Measurements from ENCODE around the gene SGTB. TPM values are rescaled to one million over a fixed set of nuclear protein-coding genes. Genes with fewer than 3 reads are reported as not detected.

Gene SGTB
- total and polyA plus RNA-seq, 2 experiments from 2014 or later: 8.0 to 12.5 TPM

DNA sequence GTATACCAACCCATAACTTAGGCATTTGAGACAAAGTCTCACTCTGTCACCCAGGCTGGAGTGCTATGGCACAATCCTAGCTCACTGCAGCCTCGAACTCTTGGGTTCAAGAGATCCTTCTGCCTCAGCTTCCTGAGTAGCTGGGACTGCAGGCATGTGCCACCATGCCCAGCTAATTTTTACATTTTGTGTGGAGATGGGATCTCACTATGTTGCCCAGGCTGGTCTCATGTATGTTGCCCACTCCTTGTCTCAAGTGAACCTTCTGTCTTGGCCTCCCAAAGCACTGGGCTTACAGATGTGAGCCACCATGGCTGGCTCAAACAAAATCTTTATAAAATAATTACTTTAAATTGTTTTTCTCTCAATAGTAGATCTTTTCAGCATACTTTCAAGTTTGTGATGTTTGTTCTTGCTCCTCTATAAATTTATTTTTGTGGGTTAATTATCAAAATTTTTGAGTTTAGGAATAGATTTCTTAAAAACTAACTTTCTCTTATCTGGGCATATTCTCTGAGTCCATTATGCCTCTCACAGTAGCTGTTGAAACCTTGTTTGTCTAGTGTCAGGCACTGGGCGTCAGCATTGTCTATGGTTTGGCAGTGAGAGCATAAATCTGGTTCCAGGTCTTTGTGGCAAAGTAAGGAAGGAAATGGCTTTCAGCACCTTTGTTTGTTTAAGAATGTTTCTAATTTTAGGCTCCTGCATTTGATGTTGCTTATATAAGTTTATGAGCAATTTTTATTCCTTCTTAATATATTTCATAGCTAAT lies 38.8 kb upstream of the SGTB start:
- no peak overlapping the region for H2AFZ ChIP-seq
- ATAC-seq (no peak), DNase-seq (ENCODE audit: low spot score) (no peak)
- H3K27ac ChIP-seq (ENCODE audit: low read depth): no peak overlapping the region
- Mint-ChIP-seq H3K27me3 (ENCODE audit: insufficient read depth, low read depth, poor library complexity) (no peaks in the 10 kb centered on the region), H3K36me3 (ENCODE audit: low read depth) (peaks cover 37% of the 10 kb centered on the region), H3K4me3 (no peak overlapping the region), H3K27ac (no peak overlapping the region), H3K9me3 (no peaks in the 10 kb centered on the region), H3K4me1 (no peaks in the 10 kb centered on the region)
- H3F3A ChIP-seq (replicated peaks; ENCODE audit: low read depth): no peaks in the 10 kb centered on the region
- H4K20me1 ChIP-seq (replicated peaks; ENCODE audit: insufficient read depth): peaks cover 17% of the 10 kb centered on the region; the same call in 1 of the 2 replicates
- H3K4me2 ChIP-seq: no peak overlapping the region
- H3K9me2 ChIP-seq (ENCODE audit: insufficient read depth): no peaks in the 10 kb centered on the region
- peaks cover 29% of the 10 kb centered on the region for H3K79me2 ChIP-seq (replicated peaks; ENCODE audit: insufficient read depth)
- no peaks in the 10 kb centered on the region for H3K4me1 ChIP-seq (ENCODE audit: insufficient read depth)
- no peak overlapping the region for H3K4me3 ChIP-seq
- TF ChIP-seq EZH2phosphoT487 (IDR thresholded peaks at IDR 0.05; ENCODE audit: unreplicated experiment) (no peak), NANOG (IDR thresholded peaks at IDR 0.05; ENCODE audit: borderline replicate concordance) (no peak), ZNF331 (CRISPR knock-in tag; IDR thresholded peaks at IDR 0.05; ENCODE audit: low read depth) (no peak), ZNF114 (CRISPR knock-in tag; IDR thresholded peaks at IDR 0.05) (no peak), STAT1 (IDR thresholded peaks at IDR 0.05; ENCODE audit: unreplicated experiment) (no peak), EZH2 (IDR thresholded peaks at IDR 0.05; ENCODE audit: low read depth, unreplicated experiment) (no peak)
- TF ChIP-seq, protein P1, sequence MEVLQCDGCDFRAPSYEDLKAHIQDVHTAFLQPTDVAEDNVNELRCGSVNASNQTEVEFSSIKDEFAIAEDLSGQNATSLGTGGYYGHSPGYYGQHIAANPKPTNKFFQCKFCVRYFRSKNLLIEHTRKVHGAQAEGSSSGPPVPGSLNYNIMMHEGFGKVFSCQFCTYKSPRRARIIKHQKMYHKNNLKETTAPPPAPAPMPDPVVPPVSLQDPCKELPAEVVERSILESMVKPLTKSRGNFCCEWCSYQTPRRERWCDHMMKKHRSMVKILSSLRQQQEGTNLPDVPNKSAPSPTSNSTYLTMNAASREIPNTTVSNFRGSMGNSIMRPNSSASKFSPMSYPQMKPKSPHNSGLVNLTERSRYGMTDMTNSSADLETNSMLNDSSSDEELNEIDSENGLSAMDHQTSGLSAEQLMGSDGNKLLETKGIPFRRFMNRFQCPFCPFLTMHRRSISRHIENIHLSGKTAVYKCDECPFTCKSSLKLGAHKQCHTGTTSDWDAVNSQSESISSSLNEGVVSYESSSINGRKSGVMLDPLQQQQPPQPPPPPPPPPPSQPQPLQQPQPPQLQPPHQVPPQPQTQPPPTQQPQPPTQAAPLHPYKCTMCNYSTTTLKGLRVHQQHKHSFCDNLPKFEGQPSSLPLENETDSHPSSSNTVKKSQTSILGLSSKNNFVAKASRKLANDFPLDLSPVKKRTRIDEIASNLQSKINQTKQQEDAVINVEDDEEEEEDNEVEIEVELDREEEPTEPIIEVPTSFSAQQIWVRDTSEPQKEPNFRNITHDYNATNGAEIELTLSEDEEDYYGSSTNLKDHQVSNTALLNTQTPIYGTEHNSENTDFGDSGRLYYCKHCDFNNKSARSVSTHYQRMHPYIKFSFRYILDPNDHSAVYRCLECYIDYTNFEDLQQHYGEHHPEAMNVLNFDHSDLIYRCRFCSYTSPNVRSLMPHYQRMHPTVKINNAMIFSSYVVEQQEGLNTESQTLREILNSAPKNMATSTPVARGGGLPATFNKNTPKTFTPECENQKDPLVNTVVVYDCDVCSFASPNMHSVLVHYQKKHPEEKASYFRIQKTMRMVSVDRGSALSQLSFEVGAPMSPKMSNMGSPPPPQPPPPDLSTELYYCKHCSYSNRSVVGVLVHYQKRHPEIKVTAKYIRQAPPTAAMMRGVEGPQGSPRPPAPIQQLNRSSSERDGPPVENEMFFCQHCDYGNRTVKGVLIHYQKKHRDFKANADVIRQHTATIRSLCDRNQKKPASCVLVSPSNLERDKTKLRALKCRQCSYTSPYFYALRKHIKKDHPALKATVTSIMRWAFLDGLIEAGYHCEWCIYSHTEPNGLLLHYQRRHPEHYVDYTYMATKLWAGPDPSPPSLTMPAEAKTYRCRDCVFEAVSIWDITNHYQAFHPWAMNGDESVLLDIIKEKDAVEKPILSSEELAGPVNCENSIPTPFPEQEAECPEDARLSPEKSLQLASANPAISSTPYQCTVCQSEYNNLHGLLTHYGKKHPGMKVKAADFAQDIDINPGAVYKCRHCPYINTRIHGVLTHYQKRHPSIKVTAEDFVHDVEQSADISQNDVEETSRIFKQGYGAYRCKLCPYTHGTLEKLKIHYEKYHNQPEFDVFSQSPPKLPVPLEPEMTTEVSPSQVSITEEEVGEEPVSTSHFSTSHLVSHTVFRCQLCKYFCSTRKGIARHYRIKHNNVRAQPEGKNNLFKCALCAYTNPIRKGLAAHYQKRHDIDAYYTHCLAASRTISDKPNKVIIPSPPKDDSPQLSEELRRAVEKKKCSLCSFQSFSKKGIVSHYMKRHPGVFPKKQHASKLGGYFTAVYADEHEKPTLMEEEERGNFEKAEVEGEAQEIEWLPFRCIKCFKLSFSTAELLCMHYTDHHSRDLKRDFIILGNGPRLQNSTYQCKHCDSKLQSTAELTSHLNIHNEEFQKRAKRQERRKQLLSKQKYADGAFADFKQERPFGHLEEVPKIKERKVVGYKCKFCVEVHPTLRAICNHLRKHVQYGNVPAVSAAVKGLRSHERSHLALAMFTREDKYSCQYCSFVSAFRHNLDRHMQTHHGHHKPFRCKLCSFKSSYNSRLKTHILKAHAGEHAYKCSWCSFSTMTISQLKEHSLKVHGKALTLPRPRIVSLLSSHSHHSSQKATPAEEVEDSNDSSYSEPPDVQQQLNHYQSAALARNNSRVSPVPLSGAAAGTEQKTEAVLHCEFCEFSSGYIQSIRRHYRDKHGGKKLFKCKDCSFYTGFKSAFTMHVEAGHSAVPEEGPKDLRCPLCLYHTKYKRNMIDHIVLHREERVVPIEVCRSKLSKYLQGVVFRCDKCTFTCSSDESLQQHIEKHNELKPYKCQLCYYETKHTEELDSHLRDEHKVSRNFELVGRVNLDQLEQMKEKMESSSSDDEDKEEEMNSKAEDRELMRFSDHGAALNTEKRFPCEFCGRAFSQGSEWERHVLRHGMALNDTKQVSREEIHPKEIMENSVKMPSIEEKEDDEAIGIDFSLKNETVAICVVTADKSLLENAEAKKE (CRISPR knock-in tag; IDR thresholded peaks at IDR 0.05): no peak
- TF ChIP-seq, protein P2, sequence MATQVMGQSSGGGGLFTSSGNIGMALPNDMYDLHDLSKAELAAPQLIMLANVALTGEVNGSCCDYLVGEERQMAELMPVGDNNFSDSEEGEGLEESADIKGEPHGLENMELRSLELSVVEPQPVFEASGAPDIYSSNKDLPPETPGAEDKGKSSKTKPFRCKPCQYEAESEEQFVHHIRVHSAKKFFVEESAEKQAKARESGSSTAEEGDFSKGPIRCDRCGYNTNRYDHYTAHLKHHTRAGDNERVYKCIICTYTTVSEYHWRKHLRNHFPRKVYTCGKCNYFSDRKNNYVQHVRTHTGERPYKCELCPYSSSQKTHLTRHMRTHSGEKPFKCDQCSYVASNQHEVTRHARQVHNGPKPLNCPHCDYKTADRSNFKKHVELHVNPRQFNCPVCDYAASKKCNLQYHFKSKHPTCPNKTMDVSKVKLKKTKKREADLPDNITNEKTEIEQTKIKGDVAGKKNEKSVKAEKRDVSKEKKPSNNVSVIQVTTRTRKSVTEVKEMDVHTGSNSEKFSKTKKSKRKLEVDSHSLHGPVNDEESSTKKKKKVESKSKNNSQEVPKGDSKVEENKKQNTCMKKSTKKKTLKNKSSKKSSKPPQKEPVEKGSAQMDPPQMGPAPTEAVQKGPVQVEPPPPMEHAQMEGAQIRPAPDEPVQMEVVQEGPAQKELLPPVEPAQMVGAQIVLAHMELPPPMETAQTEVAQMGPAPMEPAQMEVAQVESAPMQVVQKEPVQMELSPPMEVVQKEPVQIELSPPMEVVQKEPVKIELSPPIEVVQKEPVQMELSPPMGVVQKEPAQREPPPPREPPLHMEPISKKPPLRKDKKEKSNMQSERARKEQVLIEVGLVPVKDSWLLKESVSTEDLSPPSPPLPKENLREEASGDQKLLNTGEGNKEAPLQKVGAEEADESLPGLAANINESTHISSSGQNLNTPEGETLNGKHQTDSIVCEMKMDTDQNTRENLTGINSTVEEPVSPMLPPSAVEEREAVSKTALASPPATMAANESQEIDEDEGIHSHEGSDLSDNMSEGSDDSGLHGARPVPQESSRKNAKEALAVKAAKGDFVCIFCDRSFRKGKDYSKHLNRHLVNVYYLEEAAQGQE (IDR thresholded peaks at IDR 0.05; ENCODE audit: unreplicated experiment): no peak
- no peaks in the 10 kb centered on the region for H3K27me3 ChIP-seq (ENCODE audit: insufficient read depth)
- H3K36me3 ChIP-seq (ENCODE audit: insufficient read depth): peaks cover 31% of the 10 kb centered on the region

Data from GM23338 (cell line).